SK-N-MC (cell line): ENCODE measurements around the gene PLXNA4.
A peak's percentile ranks its signal among the peaks of the same experiment; 100 is the strongest.

Source experiments
- DNase-seq: peaks from one replicate; pipeline ENCODE4 v3.0.0-alpha.2; 2011; ENCODE audit warnings: low read depth, low spot score
- H3K27ac ChIP-seq: fragments of 200-600 bp; sonication (generic); 2 replicates; pipeline ENCODE4 v1.5.1; 2016; ENCODE audit warnings: mixed run types
- H3K36me3 ChIP-seq: fragments of 200-600 bp; sonication (generic); 2 replicates; pipeline ENCODE4 v1.6.1; 2017; ENCODE audit warnings: antibody characterized with exemption, low read length, mixed read lengths; ENCODE audit not compliant: insufficient read depth
- H3K4me3 ChIP-seq: fragments of 200-600 bp; sonication (generic); 2 replicates; pipeline ENCODE4 v1.5.1; 2016
- H3K9ac ChIP-seq: fragments of 200-600 bp; sonication (generic); 2 replicates; pipeline ENCODE4 v1.8.0; 2017; ENCODE audit warnings: mixed run types, mixed read lengths; ENCODE audit not compliant: insufficient read length
- H3K9me3 ChIP-seq: fragments of 200-600 bp; sonication (generic); 2 replicates; pipeline ENCODE4 v1.6.1; 2017; ENCODE audit warnings: low read depth, mild to moderate bottlenecking, antibody characterized with exemption, low read length, moderate library complexity, mixed read lengths
- EZH2 ChIP-seq: fragments of 200-600 bp; sonication (generic); IDR thresholded peaks from one replicate; pipeline ENCODE4 v1.6.1; 2017; ENCODE audit warnings: antibody characterized with exemption
- FOXP2 ChIP-seq: optimal IDR thresholded peaks from 2 replicates; pipeline ENCODE3; 2011; ENCODE audit warnings: mild to moderate bottlenecking, moderate library complexity; ENCODE audit not compliant: insufficient read depth; ENCODE audit errors: extremely low read length, control extremely low read depth
- POLR2AphosphoS5 ChIP-seq: IDR thresholded peaks from 2 replicates; pipeline ENCODE4 v1.6.1; 2012; ENCODE audit warnings: mild to moderate bottlenecking, low read depth, low read length, borderline replicate concordance

The PLXNA4 gene

GRCh38 chr7:132575982-132576720 is at the start of gene PLXNA4:
Gene PLXNA4, minus strand, starts transcription at chr7:132576470. Its CDS starts 67,777 bp downstream, at chr7:132508693.
- no peak within 1 kb of the TSS for H3K9ac ChIP-seq
- TF ChIP-seq POLR2AphosphoS5 (no peak), FOXP2 (no peak), EZH2 (peak; percentile 97)
- no peak for DNase-seq
- no peaks in the 10 kb centered on the region for H3K9me3 ChIP-seq
- H3K27ac ChIP-seq = no peak within 1 kb of the TSS
- H3K36me3 ChIP-seq = no peaks in the 10 kb centered on the region
- no peak within 1 kb of the TSS for H3K4me3 ChIP-seq

GRCh38 chr7:132625651-132626050 is 49.4 kb upstream of the PLXNA4 start:
- H3K36me3 ChIP-seq = no peaks in the 10 kb centered on the region
- DNase-seq = no peak
- H3K9me3 ChIP-seq = no peaks in the 10 kb centered on the region
- no peak for TF ChIP-seq FOXP2
- no peak for TF ChIP-seq EZH2
- no peak for TF ChIP-seq POLR2AphosphoS5
- no peak overlapping the region for H3K4me3 ChIP-seq
- no peak overlapping the region for H3K9ac ChIP-seq
- no peak overlapping the region for H3K27ac ChIP-seq

GRCh38 chr7:132622081-132622480 is 45.8 kb upstream of the PLXNA4 start:
- H3K4me3 ChIP-seq = no peak overlapping the region
- H3K36me3 ChIP-seq = no peaks in the 10 kb centered on the region
- no peaks in the 10 kb centered on the region for H3K9me3 ChIP-seq
- H3K27ac ChIP-seq = no peak overlapping the region
- TF ChIP-seq FOXP2 (no peak), POLR2AphosphoS5 (no peak), EZH2 (no peak)
- H3K9ac ChIP-seq = no peak overlapping the region
- no peak for DNase-seq

- TF ChIP-seq POLR2AphosphoS5 (no peak), FOXP2 (no peak), EZH2 (no peak)
- DNase-seq = no peak
- Histone ChIP-seq H3K4me3 (no peak overlapping the region), H3K36me3 (no peaks in the 10 kb centered on the region), H3K9ac (no peak overlapping the region), H3K9me3 (no peaks in the 10 kb centered on the region), H3K27ac (no peak overlapping the region)
These were observed 43.7 kb upstream of the PLXNA4 start for GRCh38 chr7:132619967-132620366.

- Histone ChIP-seq H3K9me3 (no peaks in the 10 kb centered on the region), H3K9ac (no peak overlapping the region), H3K36me3 (no peaks in the 10 kb centered on the region), H3K4me3 (no peak overlapping the region), H3K27ac (no peak overlapping the region)
- DNase-seq = no peak
- no peak for TF ChIP-seq POLR2AphosphoS5
- no peak for TF ChIP-seq FOXP2
- TF ChIP-seq EZH2 = no peak
These were observed 42.7 kb upstream of the PLXNA4 start for GRCh38 chr7:132618956-132619305.

GRCh38 chr7:132618271-132618955 is 42.1 kb upstream of the PLXNA4 start:
- H3K36me3 ChIP-seq = no peaks in the 10 kb centered on the region
- H3K27ac ChIP-seq = no peak overlapping the region
- H3K9ac ChIP-seq = no peak overlapping the region
- DNase-seq = no peak
- no peak overlapping the region for H3K4me3 ChIP-seq
- no peak for TF ChIP-seq FOXP2
- no peaks in the 10 kb centered on the region for H3K9me3 ChIP-seq

GRCh38 chr7:132614428-132615318 is 38.4 kb upstream of the PLXNA4 start:
- no peak for TF ChIP-seq POLR2AphosphoS5
- TF ChIP-seq FOXP2 = no peak
- TF ChIP-seq EZH2 = no peak
- no peaks in the 10 kb centered on the region for H3K36me3 ChIP-seq
- no peak overlapping the region for H3K4me3 ChIP-seq
- no peak overlapping the region for H3K9ac ChIP-seq
- no peak for DNase-seq
- H3K27ac ChIP-seq = no peak overlapping the region
- H3K9me3 ChIP-seq = no peaks in the 10 kb centered on the region

GRCh38 chr7:132613737-132614136 is 37.5 kb upstream of the PLXNA4 start:
- no peak for DNase-seq
- Histone ChIP-seq H3K36me3 (no peaks in the 10 kb centered on the region), H3K9ac (no peak overlapping the region), H3K9me3 (no peaks in the 10 kb centered on the region), H3K27ac (no peak overlapping the region), H3K4me3 (no peak overlapping the region)
- TF ChIP-seq POLR2AphosphoS5 (no peak), EZH2 (no peak), FOXP2 (no peak)
